Measurements from ENCODE around the gene SPATA16.

DNA sequence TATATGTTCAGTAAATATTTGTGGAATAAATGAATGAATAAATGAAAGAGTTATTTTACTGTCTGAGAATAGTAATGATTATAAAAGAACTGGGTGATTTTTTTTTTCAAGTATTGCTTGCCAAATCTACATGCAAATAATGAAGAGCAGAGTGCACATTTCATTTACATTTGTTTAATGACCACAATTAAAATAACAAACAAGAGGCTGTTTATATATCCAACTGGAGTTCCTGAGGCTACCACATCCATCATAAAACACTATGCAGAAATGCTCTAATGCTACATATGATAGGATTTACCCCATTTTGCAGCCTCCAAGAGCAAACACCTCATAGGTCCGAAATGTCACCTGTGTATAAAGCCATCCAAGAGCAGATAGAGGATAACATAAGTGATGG, 266.0 kb downstream of the SPATA16 start:
- TF ChIP-seq PKNOX1 (IDR thresholded peaks at IDR 0.05) = no peak
- TF ChIP-seq NFRKB (IDR thresholded peaks at IDR 0.05) = no peak
- TF ChIP-seq FOXA1 (IDR thresholded peaks at IDR 0.05) = no peak
- TF ChIP-seq FOXM1 (IDR thresholded peaks at IDR 0.05; ENCODE audit: borderline replicate concordance) = no peak
- TF ChIP-seq L3MBTL2 (conservative IDR thresholded peaks at IDR 0.05) = no peak
- no peak for TF ChIP-seq SUZ12 (IDR thresholded peaks at IDR 0.05)
- no peak for TF ChIP-seq ZNF384 (IDR thresholded peaks at IDR 0.05)
- TF ChIP-seq TARDBP (IDR thresholded peaks at IDR 0.05) = no peak
- TF ChIP-seq SP1 (IDR thresholded peaks at IDR 0.05) = no peak
- no peak for TF ChIP-seq FOXK2 (IDR thresholded peaks at IDR 0.05)
- TF ChIP-seq BHLHE40 (IDR thresholded peaks at IDR 0.05; ENCODE audit: borderline replicate concordance) = no peak
